ENCODE measurements around the gene NPPB.

Gene NPPB

GRCh38 chr1:11880911-11881748, 22.4 kb upstream of the NPPB start:
- no peak for FAIRE-seq

GRCh38 chr1:11880181-11880575, 21.4 kb upstream of the NPPB start:
- no peak for FAIRE-seq

GRCh38 chr1:11879311-11880180, 20.8 kb upstream of the NPPB start:
- no peak for FAIRE-seq

DNA sequence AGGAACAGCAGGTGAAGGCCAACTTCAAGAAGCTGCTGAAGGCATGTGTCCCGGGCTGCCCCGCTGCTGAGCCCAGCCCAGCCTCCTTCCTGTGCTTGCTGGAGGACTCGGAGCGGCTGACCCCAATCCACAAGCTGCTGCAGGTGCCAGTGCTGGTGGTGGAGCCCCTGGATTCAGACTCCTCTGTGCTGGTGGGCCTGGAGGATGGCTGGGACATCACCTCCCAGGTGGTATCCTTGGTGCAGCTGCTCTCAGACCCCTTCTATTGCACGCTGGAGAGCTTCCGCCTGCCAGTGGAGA, 20.1 kb upstream of the NPPB start:
- FAIRE-seq = no peak

DNA sequence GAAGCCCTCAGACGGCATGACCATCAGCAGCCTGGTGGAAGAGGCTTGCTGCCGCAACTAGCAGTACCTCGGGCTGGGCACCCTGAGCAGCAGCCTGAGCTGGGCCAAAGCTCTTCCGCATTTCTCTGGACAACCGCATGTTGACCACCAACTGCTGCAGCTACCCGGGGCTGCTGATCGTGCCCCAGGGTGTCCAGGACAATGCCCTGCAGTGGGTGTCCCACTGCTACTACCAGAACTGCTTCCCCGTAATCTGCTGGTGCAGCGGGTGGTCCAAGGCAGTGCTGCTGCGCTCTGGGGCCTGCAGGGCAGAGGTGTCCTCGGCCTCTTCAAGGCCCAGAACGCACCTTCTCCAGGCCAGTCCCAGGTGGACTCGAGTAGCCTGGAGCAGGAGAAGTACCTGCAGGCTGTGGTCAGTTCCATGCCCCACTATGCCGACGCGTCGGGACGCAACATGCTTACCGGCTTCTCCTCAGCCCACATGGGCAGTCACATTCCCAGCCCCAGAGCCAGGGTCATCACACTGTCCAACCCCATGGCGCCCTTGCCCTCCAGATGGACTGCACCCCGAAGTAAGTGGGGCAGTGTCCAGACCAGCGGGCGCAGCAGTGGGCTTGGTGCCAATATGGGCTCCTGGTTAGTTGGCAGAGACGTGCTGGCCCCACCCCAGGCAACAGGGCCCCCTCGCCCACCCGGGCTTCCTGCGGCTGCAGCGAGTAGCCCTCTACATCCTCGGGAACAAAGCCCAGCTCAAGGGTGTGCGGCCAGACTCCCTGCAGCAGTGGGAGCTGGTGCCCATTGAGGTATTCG, 19.5 kb upstream of the NPPB start:
- FAIRE-seq = no peak

DNA sequence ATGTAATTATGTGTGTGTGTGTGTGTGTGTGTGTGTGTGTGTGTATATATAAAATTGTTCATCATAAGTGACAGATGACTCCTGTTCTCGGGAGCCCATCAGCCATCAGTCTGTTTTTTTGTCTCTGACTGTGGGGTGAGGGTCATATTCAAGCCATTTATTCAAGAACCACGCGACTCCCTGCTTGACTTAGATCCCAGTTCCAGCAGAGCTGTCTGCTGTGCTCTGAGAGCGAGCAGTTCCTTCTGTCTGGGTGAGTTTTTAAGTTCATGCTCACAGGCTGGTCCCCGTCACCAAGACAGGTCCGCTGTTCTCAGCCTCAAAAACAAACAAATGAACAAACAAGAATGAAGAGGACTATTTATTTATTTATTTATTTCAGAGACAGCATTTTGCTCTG, 18.3 kb upstream of the NPPB start:
- FAIRE-seq = no peak

GRCh38 chr1:11875094-11875493, 16.3 kb upstream of the NPPB start:
- FAIRE-seq = no peak

GRCh38 chr1:11874624-11875023, 15.9 kb upstream of the NPPB start:
- FAIRE-seq = no peak

GRCh38 chr1:11874258-11874562, 15.5 kb upstream of the NPPB start:
- no peak for FAIRE-seq

- no peak for FAIRE-seq
These were observed 14.9 kb upstream of the NPPB start for GRCh38 chr1:11873395-11874257.

- no peak for FAIRE-seq
These were observed 13.8 kb upstream of the NPPB start for GRCh38 chr1:11872545-11872944.

- no peak for FAIRE-seq
These were observed 11.0 kb upstream of the NPPB start for GRCh38 chr1:11869650-11870207.

GRCh38 chr1:11869104-11869503, 10.4 kb upstream of the NPPB start:
- FAIRE-seq = no peak

GRCh38 chr1:11868331-11868980, 9.7 kb upstream of the NPPB start:
- no peak for FAIRE-seq

DNA sequence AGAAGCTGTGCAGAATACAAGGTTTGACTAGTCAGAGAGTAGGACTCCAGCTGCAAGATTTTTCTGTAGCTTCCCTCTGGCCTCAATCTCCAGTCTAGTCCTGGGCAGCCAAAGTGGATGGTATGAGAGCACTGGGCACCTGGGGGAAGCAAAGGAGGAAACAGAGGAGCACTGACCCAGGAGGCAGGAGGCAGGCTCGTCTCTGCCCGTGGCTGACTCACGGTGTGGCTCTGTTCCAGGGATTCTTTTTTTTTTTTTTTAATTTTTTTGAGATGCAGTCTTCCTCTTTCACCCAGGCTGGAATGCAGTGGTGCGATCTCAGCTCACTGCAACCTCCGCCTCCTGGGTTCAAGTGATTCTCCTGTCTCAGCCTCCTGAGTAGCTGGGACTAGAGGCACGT, 4.1 kb upstream of the NPPB start:
- FAIRE-seq = no peak

- FAIRE-seq = no peak
These were observed 1.8 kb upstream of the NPPB start for GRCh38 chr1:11860587-11860986.

DNA sequence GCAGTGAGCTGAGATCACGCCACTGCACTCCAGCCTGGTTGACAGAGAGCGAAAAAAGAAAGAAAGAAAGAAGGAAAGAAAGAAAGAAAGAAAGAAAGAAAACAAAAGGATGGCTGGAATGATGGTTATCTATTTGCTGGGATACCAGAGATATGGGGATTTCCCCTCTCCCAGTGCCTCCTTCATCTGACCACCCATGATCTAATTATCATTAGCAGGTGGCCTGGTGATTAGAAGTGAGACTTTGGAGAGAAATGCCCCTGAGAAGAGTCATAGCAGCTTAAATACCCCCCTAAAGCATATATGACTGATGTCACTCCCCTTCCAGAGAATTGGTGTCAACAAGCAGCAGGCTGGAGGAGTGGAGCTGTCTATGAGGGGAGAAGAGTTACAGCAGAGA, 1.3 kb upstream of the NPPB start:
- FAIRE-seq = no peak

DNA sequence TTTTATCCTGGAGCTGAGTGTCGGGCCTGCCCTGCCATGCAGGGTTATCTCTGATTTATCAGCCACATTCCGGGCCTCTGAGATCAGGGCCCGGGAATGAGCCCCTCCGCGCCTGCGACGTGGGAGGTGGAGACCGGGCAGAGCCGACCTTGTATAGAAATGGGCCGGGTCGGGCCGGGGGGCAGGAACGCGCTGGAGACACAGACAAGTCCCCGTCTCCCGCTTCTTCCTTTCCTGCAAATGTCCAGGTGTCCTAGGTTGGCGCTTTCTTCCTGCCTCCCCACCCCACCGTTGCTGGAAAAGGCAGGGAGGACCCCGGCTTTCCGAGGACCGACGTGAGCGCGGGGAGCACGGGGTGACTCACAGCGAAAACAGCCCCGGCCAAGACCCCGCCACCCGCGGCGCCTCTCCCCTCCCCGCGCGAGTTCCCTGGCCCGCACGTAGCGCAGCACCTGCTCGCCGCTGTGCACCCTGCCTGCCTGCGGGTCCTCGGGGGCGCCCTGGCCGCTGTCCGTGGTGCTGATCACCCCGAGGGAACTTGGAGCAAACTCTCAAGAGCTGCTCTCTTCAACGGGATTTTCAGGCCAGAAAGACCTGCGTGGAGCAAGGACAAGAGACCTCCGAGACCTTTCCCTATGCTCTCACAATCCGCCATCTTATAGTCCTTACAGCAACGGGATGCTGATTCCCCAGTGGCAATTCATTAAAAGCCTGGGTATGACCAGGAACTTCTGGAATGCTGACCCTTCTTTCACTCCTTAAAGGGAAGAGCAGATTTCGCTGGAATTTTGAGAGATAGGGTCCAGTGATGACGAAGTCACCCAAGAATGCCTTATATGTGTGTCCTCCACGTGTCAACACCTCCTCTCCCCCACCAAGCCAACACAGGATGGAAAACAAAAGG, 475 bp upstream of the NPPB start:
- no peak for FAIRE-seq

DNA sequence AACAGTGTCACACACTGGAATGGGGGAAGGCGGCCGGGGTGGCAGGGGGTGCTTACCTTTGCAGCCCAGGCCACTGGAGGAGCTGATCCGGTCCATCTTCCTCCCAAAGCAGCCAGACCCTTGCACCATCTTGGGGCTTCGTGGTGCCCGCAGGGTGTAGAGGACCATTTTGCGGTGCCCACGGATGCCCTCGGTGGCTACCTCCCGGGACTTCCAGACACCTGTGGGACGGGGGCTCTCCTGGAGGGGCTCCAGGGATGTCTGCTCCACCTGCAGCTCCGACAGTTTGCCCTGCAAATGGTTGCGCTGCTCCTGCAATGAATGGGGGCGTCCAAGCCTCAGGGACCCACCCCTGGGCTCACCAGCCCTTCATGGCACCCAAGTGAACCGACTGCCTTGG, 587 bp downstream of the NPPB start:
- FAIRE-seq = no peak

DNA sequence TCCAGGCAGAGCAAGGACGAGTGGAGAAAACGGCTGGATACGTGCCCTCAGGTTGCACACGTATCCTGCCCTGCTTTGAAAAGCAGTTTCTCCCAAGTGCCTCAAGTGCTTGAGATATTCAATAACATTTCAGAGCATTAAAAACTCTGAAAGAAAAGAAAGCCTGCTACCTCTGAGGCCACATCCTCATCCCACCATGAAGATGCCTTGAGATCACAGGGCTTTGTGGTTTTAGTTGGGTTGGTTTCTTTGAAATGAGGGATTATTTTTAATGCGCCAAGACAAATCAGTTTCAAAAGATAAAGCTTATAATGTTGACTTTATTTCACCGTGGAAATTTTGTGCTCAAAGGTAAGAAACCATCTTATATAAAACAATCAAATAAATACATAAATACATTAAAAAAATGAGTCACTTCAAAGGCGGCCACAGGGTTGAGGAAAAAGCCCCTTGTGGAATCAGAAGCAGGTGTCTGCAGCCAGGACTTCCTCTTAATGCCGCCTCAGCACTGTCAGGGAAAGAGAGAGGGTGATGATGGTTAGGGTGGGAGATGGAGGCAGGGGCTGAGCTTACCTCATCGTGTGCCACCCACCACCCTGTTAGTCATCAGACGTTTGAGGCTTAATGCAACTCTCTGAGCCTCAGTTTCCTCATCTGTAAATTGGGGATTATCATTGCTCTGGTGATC, 1.4 kb downstream of the NPPB start:
- no peak for FAIRE-seq
